Stimulated activated CD8-positive, alpha-beta memory T cell treated with anti-CD3 and anti-CD28 coated beads, Interleukin-2, amount 100 ng/mL, for 48 hours (primary cell): ENCODE measurements around the gene ANAPC7.
"Not testable (repeated sequence)": the region's sequence is repeated elsewhere in the genome, so short reads cannot be mapped to it uniquely, and the experiment has no call there.

Experiments used
- DNase-seq, 2 donors: peaks; one replicate each; pipeline ENCODE4 v3.0.0-alpha.2; 2020; ENCODE audit warnings: low read depth in 2 of 2

The ANAPC7 gene

DNA sequence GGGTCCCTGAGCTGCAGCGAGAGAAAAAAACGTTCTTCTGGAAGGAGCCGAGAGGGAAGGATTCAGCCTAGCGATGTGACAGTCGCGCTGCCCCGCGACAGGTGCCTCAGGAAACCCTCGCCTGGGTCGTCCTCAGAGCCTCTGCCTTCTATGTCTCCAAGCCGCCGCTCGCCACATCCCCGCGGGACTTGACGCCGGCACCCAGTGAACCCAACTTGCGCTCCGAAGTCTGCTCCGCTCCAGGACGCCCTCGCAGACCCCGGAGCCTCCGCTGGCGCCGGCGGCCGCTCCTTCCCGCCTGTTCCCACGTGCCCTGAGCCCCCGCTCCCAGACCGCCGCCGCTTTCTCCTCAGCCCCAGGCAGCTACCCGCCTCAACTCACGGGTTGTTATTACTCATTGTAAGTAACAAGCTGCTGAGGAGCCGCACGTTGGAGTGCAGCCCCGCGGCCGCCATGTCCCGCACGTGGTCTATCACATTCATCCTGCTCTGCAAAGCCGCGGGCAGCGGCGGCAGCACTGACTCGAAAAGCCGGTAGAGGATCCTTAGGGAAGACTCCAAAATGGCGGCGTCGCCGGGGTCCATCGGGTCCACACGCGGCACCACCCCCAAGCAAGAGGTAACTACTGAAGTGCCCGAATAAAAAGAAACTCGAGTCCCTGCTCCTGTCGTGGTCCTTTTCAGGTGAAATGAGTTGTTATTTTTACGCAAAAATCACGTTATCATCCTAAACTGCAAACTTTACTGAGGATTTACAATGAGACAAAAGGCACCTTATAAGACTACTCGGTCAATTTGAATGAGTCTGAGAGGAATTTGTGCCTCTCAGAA lies at the start of gene ANAPC7:
Gene ANAPC7 (minus strand): TSS at position 563 of the 830 bp plus-strand sequence. CDS start 81 bp downstream, at position 482.
- DNase-seq: peak; percentile 78

- no peak for DNase-seq
These were observed 47.8 kb upstream of the ANAPC7 start for GRCh38 chr12:110451263-110451662.

- DNase-seq: peak; percentile 89 to 92
These were observed 46.4 kb upstream of the ANAPC7 start, which contains the start of gene ARPC3 for GRCh38 chr12:110449799-110450497. TSS of gene ARPC3 (minus strand) at chr12:110450337. CDS start at chr12:110450260, 77 bp downstream.

DNA sequence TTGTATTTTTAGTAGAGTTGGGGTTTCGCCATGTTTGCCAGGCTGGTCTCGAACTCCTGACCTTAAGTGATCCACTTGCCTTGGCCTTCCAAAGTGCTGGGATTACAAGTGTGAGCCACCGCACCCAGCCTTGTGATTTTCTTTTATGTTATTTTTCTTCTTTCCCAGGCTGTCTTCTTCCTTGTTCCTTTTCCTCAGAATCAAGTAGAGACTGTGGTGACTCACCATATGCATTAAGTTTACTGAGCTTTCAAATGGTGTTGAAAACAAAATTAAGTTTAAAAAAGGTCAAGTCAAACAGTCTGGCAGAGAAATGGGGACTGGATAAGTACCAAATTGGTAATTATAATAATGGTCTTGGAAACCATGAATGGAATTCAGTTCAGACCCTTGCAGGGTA lies 40.9 kb upstream of the ANAPC7 start:
- no peak for DNase-seq

GRCh38 chr12:110436231-110436630 lies 32.7 kb upstream of the ANAPC7 start:
- DNase-seq: no peak

DNA sequence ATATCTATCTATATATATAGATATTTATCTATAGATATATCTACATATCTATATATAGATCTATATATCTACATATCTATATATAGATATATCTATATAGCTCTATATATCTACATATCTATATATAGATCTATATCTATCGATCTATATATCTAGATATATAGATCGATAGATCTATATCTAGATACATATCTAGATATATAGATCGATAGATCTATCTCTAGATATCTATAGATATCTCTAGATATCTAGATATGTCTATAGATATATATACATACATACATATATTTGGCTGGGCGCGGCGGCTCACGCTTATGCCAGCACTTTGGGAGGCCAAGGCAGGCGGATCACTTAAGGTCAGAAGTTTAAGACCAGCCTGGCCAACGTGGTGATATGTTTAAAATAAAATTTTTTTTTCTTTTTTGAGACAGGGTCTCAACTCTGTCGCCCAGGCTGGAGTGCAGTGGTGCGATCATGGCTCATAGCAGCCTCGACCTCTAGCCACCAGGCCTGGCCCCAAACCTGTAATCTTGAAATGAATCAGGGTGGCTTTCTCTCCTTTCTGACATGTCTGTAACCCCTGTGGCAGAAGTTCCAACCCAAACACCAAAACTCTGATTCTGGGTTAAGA lies 28.6 kb upstream of the ANAPC7 start:
- DNase-seq: no peak

- not testable (repeated sequence) for DNase-seq
These were observed 26.2 kb upstream of the ANAPC7 start for GRCh38 chr12:110429676-110430075.

DNA sequence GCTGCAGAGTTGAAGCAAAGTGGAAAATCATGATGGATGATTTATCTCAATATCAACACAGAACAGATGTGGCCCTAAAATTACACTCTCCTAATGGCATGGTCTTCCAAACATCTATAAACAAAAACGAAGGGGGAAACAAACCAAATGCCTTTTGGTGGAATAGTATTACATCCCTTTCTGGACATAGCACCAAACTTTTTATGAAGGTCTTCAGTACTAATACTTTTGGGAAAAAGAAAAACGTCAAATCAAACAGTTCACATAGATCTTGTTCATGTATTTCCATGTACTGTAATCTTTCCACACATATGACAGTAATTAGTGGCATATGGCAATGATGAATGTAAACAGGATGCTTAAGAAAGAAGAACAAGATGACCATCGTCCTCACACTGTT lies 22.9 kb upstream of the ANAPC7 start:
- DNase-seq: no peak

DNA sequence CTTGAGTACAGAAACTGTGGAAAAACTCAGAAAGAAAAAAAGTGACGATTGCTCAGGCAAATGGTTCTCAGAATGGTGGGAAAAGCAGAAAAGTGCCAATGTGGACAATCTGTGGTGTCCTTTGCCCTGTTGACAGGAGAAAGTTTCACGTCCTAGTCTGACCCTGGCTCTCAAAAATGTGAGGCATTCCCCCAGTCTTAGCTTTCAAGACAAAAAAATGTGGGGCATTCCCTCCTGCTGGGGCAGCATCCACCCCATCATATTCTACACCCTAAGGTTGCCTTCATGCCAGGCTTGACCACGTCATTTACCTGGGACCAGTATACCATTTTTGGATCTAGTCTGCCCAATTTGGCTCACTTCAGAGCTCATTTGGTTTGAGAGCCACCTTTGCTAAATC lies 20.7 kb upstream of the ANAPC7 start:
- no peak for DNase-seq

GRCh38 chr12:110421701-110422100 lies 18.2 kb upstream of the ANAPC7 start:
- no peak for DNase-seq

GRCh38 chr12:110421159-110421661 lies 17.7 kb upstream of the ANAPC7 start:
- no peak for DNase-seq

DNA sequence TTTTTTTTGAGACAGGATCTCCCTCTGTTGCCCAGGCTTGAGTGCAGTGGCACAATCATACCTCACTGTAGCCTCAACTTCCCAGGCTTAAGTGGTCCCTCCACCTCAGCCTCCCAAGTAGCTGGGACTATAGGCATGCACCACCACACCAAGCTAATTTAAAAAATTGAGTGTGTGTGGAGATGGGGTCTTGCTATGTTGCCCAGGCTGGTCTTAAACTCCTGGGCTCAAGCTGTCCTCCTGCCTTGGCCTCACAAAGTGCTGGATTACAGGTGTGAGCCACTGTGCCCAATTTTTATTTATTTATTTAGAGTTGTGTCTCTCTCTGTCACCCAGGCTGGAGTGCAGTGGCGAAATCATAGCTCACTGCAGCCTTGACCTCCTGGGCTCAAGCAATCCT lies 17.1 kb upstream of the ANAPC7 start:
- not testable (repeated sequence) for DNase-seq

GRCh38 chr12:110417113-110417512 lies 13.6 kb upstream of the ANAPC7 start:
- not testable (repeated sequence) for DNase-seq

DNA sequence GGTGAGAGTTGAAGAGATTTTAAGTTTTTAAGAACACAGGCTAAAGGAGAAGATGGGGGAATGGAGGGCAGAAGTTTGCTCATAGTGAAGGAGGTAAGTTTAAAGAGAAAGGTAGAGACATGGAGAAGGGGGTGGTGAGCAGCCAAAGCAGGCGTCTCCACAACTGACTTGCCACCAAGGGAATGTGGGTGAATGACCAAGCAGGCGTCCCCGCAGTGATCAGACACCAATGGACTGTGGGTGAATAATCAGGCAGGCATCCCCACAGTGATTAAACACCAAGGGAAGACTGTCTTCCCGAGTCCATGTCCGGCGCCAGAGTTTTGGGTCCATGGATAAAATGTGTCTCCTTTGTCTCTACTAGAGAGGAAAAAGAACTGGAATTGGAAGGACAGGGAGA lies 6.6 kb upstream of the ANAPC7 start:
- DNase-seq: not testable (repeated sequence)

GRCh38 chr12:110405126-110405662 lies 1.7 kb upstream of the ANAPC7 start:
- not testable (repeated sequence) for DNase-seq

DNA sequence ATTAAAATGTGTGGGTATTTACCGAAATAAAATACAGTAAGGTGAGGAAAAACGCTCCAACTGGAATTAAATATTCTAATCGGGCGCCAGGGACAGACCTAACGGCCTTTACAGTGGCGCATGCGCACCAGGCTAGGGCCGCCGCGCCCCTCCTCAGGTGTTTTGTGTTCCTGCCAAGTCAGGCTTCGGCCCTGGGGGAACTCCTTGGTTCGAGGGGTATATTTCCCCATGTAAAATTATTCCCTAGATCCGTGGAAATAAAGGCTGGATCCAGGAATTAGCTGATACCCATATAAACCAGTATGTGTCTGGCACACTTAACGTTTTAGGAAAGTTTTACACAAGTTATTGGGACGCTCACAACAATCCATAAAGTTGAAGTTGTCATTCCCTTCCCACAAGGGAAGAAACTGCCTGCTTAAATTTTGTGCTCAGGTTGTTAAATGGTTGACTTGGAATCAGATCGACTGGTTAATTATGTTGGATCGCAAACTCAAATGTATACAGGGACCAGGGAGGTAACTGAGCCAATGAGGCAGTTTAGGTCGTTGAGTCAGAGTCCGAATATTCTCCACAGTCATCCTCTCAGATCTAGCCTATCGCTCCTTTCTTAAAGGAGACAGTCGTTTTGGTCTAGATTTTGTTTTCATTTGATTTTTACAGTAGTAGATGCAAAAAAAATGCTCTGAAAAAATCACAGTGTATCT lies 621 bp upstream of the ANAPC7 start:
- peak; percentile 55 to 65 for DNase-seq

DNA sequence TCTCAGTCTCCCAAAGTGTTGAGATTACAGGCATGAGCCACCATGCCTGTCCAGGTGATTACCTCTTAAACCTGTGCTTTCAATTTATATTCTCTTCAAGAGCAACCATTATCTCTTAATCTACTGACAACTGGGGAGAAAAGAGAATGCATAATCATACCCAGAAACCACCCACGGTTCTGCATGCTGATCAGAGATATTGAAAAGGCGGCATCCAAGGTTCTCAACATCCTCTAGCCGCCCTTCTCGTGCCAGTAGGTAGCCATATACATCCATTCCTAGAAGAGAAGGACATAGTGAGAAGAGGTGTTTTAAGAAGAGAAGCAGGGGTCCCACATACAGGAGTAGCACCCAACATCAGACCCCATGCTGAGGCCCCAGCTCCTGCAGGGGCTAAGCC lies 20.8 kb downstream of the ANAPC7 start:
- no peak for DNase-seq

DNA sequence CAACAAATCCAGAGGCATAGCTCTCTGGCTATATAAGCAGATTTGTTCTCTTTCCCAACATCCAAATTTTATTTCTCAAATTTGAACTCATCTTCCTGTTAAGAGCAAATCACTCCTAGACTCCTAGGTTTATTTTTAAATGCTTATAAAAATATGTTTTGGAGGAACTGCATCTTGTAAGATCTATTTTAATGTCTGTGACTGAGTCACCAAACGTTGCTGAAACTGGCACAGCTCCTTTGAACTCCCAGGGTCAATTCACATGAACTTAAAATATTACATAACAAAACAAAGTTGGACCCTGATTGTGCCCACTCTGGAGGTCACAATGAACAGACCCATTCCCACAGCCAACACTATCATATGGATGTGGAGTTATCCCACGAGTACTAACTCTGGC lies 23.9 kb downstream of the ANAPC7 start:
- DNase-seq: no peak

DNA sequence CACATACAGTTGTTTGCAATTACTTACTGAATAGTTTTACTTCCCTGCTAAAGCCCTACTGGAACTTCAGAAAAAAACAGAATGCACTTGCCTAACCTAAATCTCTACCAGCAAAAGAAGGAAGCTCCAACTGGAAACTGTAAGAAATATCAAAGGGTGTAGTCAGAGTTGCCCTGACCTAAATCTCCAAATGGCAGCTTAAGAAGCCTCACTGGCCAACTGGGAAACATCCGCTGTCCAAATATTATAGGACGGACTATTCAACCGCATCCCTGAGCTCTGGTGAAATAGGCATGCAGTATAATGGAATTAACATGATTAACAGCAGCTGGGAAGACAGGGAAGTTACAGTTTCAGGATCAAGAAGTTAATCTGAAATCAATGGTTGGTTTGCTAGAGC lies 24.3 kb downstream of the ANAPC7 start:
- DNase-seq: no peak

- DNase-seq: not testable (repeated sequence)
These were observed 25.2 kb downstream of the ANAPC7 start for GRCh38 chr12:110378131-110378790.
